HepG2 (cell line): ENCODE data around the gene EARS2. TPM values are rescaled to one million over a fixed set of nuclear protein-coding genes. Genes with fewer than 3 reads are reported as not detected.

Source experiments
- ADNP ChIP-seq: sonication (generic); formaldehyde crosslinking; IDR thresholded peaks from 2 replicates; pipeline ENCODE4 v1.4.0; 2020; ENCODE audit warnings: missing genetic modification reagents
- DPF2 ChIP-seq: sonication (generic); formaldehyde crosslinking; IDR thresholded peaks from 2 replicates; pipeline ENCODE4 v1.4.0; 2020; ENCODE audit warnings: mild to moderate bottlenecking, low read depth, missing genetic modification reagents, borderline replicate concordance
- KAT8 ChIP-seq: IDR thresholded peaks from 2 replicates; pipeline ENCODE4 v1.6.1; 2016; ENCODE audit warnings: missing genetic modification reagents, missing compliant biosample characterization
- KLF6 ChIP-seq: IDR thresholded peaks from 2 replicates; pipeline ENCODE4 v1.8.0; 2016; ENCODE audit warnings: missing biosample characterization, missing genetic modification reagents
- MED8 ChIP-seq: sonication (generic); formaldehyde crosslinking; IDR thresholded peaks from 2 replicates; pipeline ENCODE4 v1.8.1; 2023; ENCODE audit warnings: mild to moderate bottlenecking, missing genetic modification reagents; ENCODE audit not compliant: insufficient replicate concordance
- NFIC ChIP-seq: IDR thresholded peaks from 2 replicates; pipeline ENCODE4 v1.6.1; 2012; ENCODE audit warnings: mild to moderate bottlenecking, low read length, inconsistent platforms
- PHF8 ChIP-seq: sonication (generic); formaldehyde crosslinking; IDR thresholded peaks from 2 replicates; pipeline ENCODE4 v1.5.0; 2020; ENCODE audit warnings: missing genetic modification reagents
- POGZ ChIP-seq: sonication (generic); formaldehyde crosslinking; IDR thresholded peaks from 2 replicates; pipeline ENCODE4 v1.4.0; 2020; ENCODE audit warnings: mild to moderate bottlenecking, missing genetic modification reagents
- RFX1 ChIP-seq: fragments of 450-650 bp; IDR thresholded peaks from 2 replicates; pipeline ENCODE4 v1.6.1; 2017
- RFX3 ChIP-seq: IDR thresholded peaks from 2 replicates; pipeline ENCODE4 v1.6.1; 2016; ENCODE audit warnings: missing biosample characterization, missing genetic modification reagents
- ZBTB7B ChIP-seq: sonication (generic); formaldehyde crosslinking; IDR thresholded peaks from 2 replicates; pipeline ENCODE4 v1.4.0; 2020; ENCODE audit warnings: missing genetic modification reagents
- ZFP37 ChIP-seq: sonication (generic); formaldehyde crosslinking; IDR thresholded peaks from 2 replicates; pipeline ENCODE4 v1.4.0; 2020; ENCODE audit warnings: missing genetic modification reagents, borderline replicate concordance
- ZNF414 ChIP-seq: sonication (generic); formaldehyde crosslinking; IDR thresholded peaks from 2 replicates; pipeline ENCODE4 v1.5.0; 2020; ENCODE audit warnings: missing genetic modification reagents
- ZNF629 ChIP-seq: sonication (generic); formaldehyde crosslinking; conservative IDR thresholded peaks from 2 replicates; pipeline ENCODE4 v1.5.0; 2020; ENCODE audit warnings: missing genetic modification reagents
- ZNF644 ChIP-seq: IDR thresholded peaks from 2 replicates; pipeline ENCODE4 v1.6.1; 2016; ENCODE audit warnings: low read depth
- ZNF652 ChIP-seq: IDR thresholded peaks from 2 replicates; pipeline ENCODE4 v1.6.1; 2016; ENCODE audit warnings: low read depth, borderline replicate concordance
- ZSCAN12 ChIP-seq: sonication (generic); formaldehyde crosslinking; IDR thresholded peaks from 2 replicates; pipeline ENCODE4 v1.9.0; 2021; ENCODE audit warnings: mild to moderate bottlenecking, missing genetic modification reagents
- polyA plus RNA-seq, 8 experiments: library from polyadenylated mRNA; depleted of rRNA in 3 of 8; stranded (reverse) in 7 of 8; unstranded in 1 of 8; fragments of >200 nt; fragmentation: Illumina TruSeq in 4 of 8; extraction: Trizol in 4 of 8; gene quantifications; 2 replicates each; pipeline versions ENCODE4 v1.2.1 to v1.2.3, GENCODE V29; 2011 to 2016; ENCODE audit warnings: low read depth in 4 of 8, missing spikeins in 1 of 8, mixed read lengths in 1 of 8; ENCODE audit not compliant: insufficient read depth in 1 of 8
- total RNA-seq, 5 experiments: library from RNA; depleted of rRNA; stranded (reverse); fragments of >200 nt; fragmentation: Illumina TruSeq; extraction: Trizol; gene quantifications; 2 replicates each; pipeline ENCODE4 v1.2.3, GENCODE V29; 2016; ENCODE audit warnings: low read depth in 1 of 5
- TF ChIP-seq, protein P1 (sequence below): sonication (generic); formaldehyde crosslinking; IDR thresholded peaks from 2 replicates; pipeline ENCODE4 v1.5.1; 2020; ENCODE audit warnings: mild to moderate bottlenecking, missing genetic modification reagents, borderline replicate concordance
- TF ChIP-seq, protein P2 (sequence below): sonication (generic); formaldehyde crosslinking; IDR thresholded peaks from 2 replicates; pipeline ENCODE4 v1.4.0; 2020; ENCODE audit warnings: missing genetic modification reagents
- TF ChIP-seq, protein P3 (sequence below): sonication (generic); formaldehyde crosslinking; conservative IDR thresholded peaks from 2 replicates; pipeline ENCODE4 v1.8.0; 2022; ENCODE audit warnings: mild to moderate bottlenecking, moderate library complexity, missing genetic modification reagents

The EARS2 gene
- total and polyA plus RNA-seq, 2 of the 13 experiments (the other 11 are each of a cell fraction or from before 2014, with no cell fraction given), result 49.4 to 80.4 TPM

GRCh38 chr16:23595951-23596720 lies 39.0 kb upstream of the EARS2 start, which contains the start of gene NDUFAB1 (continued):
- TF ChIP-seq ZNF414 (CRISPR knock-in tag), result peak; percentile 99
- peak; percentile 94; the same call in 1 of the 2 replicates for TF ChIP-seq ZSCAN12
- TF ChIP-seq MED8 (CRISPR knock-in tag), result no peak
- TF ChIP-seq DPF2, result 0 out of 2 replicates have a peak, but pooled peaks have one; percentile 51
- no peak for TF ChIP-seq ZNF652 (CRISPR knock-in tag)
- peak; percentile 99 for TF ChIP-seq POGZ
- TF ChIP-seq RFX1, result peak; percentile 76
- TF ChIP-seq, protein P1, sequence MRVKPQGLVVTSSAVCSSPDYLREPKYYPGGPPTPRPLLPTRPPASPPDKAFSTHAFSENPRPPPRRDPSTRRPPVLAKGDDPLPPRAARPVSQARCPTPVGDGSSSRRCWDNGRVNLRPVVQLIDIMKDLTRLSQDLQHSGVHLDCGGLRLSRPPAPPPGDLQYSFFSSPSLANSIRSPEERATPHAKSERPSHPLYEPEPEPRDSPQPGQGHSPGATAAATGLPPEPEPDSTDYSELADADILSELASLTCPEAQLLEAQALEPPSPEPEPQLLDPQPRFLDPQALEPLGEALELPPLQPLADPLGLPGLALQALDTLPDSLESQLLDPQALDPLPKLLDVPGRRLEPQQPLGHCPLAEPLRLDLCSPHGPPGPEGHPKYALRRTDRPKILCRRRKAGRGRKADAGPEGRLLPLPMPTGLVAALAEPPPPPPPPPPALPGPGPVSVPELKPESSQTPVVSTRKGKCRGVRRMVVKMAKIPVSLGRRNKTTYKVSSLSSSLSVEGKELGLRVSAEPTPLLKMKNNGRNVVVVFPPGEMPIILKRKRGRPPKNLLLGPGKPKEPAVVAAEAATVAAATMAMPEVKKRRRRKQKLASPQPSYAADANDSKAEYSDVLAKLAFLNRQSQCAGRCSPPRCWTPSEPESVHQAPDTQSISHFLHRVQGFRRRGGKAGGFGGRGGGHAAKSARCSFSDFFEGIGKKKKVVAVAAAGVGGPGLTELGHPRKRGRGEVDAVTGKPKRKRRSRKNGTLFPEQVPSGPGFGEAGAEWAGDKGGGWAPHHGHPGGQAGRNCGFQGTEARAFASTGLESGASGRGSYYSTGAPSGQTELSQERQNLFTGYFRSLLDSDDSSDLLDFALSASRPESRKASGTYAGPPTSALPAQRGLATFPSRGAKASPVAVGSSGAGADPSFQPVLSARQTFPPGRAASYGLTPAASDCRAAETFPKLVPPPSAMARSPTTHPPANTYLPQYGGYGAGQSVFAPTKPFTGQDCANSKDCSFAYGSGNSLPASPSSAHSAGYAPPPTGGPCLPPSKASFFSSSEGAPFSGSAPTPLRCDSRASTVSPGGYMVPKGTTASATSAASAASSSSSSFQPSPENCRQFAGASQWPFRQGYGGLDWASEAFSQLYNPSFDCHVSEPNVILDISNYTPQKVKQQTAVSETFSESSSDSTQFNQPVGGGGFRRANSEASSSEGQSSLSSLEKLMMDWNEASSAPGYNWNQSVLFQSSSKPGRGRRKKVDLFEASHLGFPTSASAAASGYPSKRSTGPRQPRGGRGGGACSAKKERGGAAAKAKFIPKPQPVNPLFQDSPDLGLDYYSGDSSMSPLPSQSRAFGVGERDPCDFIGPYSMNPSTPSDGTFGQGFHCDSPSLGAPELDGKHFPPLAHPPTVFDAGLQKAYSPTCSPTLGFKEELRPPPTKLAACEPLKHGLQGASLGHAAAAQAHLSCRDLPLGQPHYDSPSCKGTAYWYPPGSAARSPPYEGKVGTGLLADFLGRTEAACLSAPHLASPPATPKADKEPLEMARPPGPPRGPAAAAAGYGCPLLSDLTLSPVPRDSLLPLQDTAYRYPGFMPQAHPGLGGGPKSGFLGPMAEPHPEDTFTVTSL (CRISPR knock-in tag), result peak; percentile 58; the same call in 1 of the 2 replicates
- TF ChIP-seq, protein P2, sequence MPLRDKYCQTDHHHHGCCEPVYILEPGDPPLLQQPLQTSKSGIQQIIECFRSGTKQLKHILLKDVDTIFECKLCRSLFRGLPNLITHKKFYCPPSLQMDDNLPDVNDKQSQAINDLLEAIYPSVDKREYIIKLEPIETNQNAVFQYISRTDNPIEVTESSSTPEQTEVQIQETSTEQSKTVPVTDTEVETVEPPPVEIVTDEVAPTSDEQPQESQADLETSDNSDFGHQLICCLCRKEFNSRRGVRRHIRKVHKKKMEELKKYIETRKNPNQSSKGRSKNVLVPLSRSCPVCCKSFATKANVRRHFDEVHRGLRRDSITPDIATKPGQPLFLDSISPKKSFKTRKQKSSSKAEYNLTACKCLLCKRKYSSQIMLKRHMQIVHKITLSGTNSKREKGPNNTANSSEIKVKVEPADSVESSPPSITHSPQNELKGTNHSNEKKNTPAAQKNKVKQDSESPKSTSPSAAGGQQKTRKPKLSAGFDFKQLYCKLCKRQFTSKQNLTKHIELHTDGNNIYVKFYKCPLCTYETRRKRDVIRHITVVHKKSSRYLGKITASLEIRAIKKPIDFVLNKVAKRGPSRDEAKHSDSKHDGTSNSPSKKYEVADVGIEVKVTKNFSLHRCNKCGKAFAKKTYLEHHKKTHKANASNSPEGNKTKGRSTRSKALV (CRISPR knock-in tag), result peak; percentile 87; the same call in 1 of the 2 replicates
- peak; percentile 97 for TF ChIP-seq ADNP
- TF ChIP-seq KAT8 (CRISPR knock-in tag), result peak; percentile 99
- peak; percentile 81 for TF ChIP-seq ZNF644 (CRISPR knock-in tag)
- peak; percentile 56; the same call in 1 of the 2 replicates for TF ChIP-seq RFX3 (CRISPR knock-in tag)
- peak; percentile 90 for TF ChIP-seq ZFP37 (CRISPR knock-in tag)
- TF ChIP-seq, protein P3, sequence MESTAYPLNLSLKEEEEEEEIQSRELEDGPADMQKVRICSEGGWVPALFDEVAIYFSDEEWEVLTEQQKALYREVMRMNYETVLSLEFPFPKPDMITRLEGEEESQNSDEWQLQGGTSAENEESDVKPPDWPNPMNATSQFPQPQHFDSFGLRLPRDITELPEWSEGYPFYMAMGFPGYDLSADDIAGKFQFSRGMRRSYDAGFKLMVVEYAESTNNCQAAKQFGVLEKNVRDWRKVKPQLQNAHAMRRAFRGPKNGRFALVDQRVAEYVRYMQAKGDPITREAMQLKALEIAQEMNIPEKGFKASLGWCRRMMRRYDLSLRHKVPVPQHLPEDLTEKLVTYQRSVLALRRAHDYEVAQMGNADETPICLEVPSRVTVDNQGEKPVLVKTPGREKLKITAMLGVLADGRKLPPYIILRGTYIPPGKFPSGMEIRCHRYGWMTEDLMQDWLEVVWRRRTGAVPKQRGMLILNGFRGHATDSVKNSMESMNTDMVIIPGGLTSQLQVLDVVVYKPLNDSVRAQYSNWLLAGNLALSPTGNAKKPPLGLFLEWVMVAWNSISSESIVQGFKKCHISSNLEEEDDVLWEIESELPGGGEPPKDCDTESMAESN (CRISPR knock-in tag), result peak; percentile 96
- peak; percentile 84 for TF ChIP-seq KLF6 (CRISPR knock-in tag)
- peak; percentile 76 for TF ChIP-seq ZNF629 (CRISPR knock-in tag)
- no peak for TF ChIP-seq NFIC
- 0 out of 2 replicates have a peak, but pooled peaks have one; percentile 43 for TF ChIP-seq ZBTB7B (CRISPR knock-in tag)
- peak; percentile 99 for TF ChIP-seq PHF8 (CRISPR knock-in tag)
